K562 (cell line): ENCODE data around the gene KIF5C. TPM values are rescaled to one million over a fixed set of nuclear protein-coding genes. Genes with fewer than 3 reads are reported as not detected.

ENCODE experiments used
- ATAC-seq: fragments of 200-7000 bp; cut with Tn5 transposase; 3 replicates; pipeline ENCODE4 v1.9.1; 2020; ENCODE audit warnings: moderate library complexity
- BruUV-seq: library from RNA; stranded (reverse); fragments of 400-500 nt; replicated peaks from 2 replicates; lab custom pipeline; 2021; lab: Mats Ljungman, UMichigan
- CTCF ChIA-PET: fragments of 300-600 bp; formaldehyde crosslinking; extraction: SDS; loops from one replicate; lab custom pipeline; 2021; ENCODE audit warnings: low intra/inter-chr PET ratio; lab: Yijun Ruan, JAX
- POLR2A ChIA-PET: fragments of 300-600, 350-650 bp; sonication (Branson Sonifier 250); formaldehyde crosslinking; extraction: SDS; loops from one replicate; lab custom pipeline; 2021; ENCODE audit warnings: antibody characterized with exemption, inconsistent platforms; lab: Yijun Ruan, JAX
- DNase-seq, 4 experiments: peaks; one replicate each; pipeline versions ENCODE4 v3.0.0 to v3.0.0-alpha.2; 2011 to 2018; ENCODE audit warnings: low spot score in 3 of 4, mixed read lengths in 3 of 4; ENCODE audit errors: extremely low read depth in 1 of 4
- FAIRE-seq: peaks from 2 replicates; lab custom pipeline; 2011; peaks lifted over from hg19 to GRCh38; lab: Jason Lieb, UNC
- H2AFZ ChIP-seq: 2 replicates; pipeline ENCODE4 v1.6.0; 2011; ENCODE audit warnings: low read depth, low read length, control low read depth, inconsistent platforms
- H3K27ac ChIP-seq: fragments of 200-600 bp; 3 replicates; pipeline ENCODE4 v1.8.0; 2011; ENCODE audit warnings: low read depth, mild to moderate bottlenecking, control low read depth, inconsistent platforms, low read length, moderate library complexity, mixed read lengths; ENCODE audit errors: extremely low read depth
- H3K27me3 ChIP-seq, 2 experiments: fragments of 300-600 bp in 1 of 2; 2 replicates in 1 of 2; 3 replicates in 1 of 2; pipeline versions ENCODE4 v1.6.0 to v1.8.0; 2011; ENCODE audit warnings: inconsistent platforms in 2 of 2, low read length in 2 of 2, mild to moderate bottlenecking in 1 of 2, mixed read lengths in 1 of 2, moderate library complexity in 1 of 2; ENCODE audit not compliant: control insufficient read depth in 2 of 2, insufficient read depth in 2 of 2
- H3K36me3 ChIP-seq: fragments of 300-600 bp; 3 replicates; pipeline ENCODE4 v1.8.0; 2011; ENCODE audit warnings: mild to moderate bottlenecking, low read length, inconsistent platforms; ENCODE audit not compliant: control insufficient read depth, insufficient read depth
- H3K4me1 ChIP-seq, 2 experiments: fragments of 200-600 bp in 1 of 2; replicated peaks in 1 of 2; 2 replicates in 1 of 2; 3 replicates in 1 of 2; pipeline versions ENCODE4 v1.5.1 to v1.8.0; 2011; ENCODE audit warnings: inconsistent platforms in 2 of 2, low read length in 2 of 2, mild to moderate bottlenecking in 1 of 2, mixed read lengths in 1 of 2, moderate library complexity in 1 of 2; ENCODE audit not compliant: control insufficient read depth in 2 of 2, insufficient read depth in 2 of 2
- H3K4me2 ChIP-seq: 2 replicates; pipeline ENCODE4 v1.6.1; 2011; ENCODE audit warnings: low read length, control low read depth, inconsistent platforms, mixed read lengths; ENCODE audit not compliant: insufficient read depth
- H3K4me3 ChIP-seq: fragments of 200-600 bp; sonication (generic), shearing (Covaris generic); 2 replicates; pipeline ENCODE4 v1.5.1; 2016; ENCODE audit warnings: control low read depth, inconsistent platforms
- H3K79me2 ChIP-seq: fragments of 200-600 bp; 3 replicates; pipeline ENCODE4 v1.8.0; 2011; ENCODE audit warnings: low read length, inconsistent platforms; ENCODE audit not compliant: control insufficient read depth, insufficient read depth
- H3K9ac ChIP-seq, 2 experiments: 2 replicates each; pipeline versions ENCODE4 v1.6.0 to v1.6.1; 2011; ENCODE audit warnings: low read depth in 2 of 2, low read length in 2 of 2, control low read depth in 1 of 2, inconsistent platforms in 1 of 2, mild to moderate bottlenecking in 1 of 2, mixed read lengths in 1 of 2; ENCODE audit not compliant: insufficient read depth in 1 of 2
- H3K9me1 ChIP-seq: one replicate; pipeline ENCODE4 v1.6.0; 2011; ENCODE audit warnings: inconsistent platforms, mild to moderate bottlenecking, low read length, moderate library complexity; ENCODE audit not compliant: control insufficient read depth, insufficient read depth
- H3K9me3 ChIP-seq: replicated peaks from 2 replicates; pipeline ENCODE4 v1.5.1; 2011; ENCODE audit warnings: low read depth, low read length, inconsistent platforms; ENCODE audit not compliant: control insufficient read depth, insufficient read depth
- H4K20me1 ChIP-seq: replicated peaks from 2 replicates; pipeline ENCODE4 v1.6.1; 2011; ENCODE audit warnings: low read length, inconsistent platforms, mixed read lengths; ENCODE audit not compliant: control insufficient read depth, insufficient read depth
- TGIF2 ChIP-seq: sonication (generic); formaldehyde crosslinking; IDR thresholded peaks from 2 replicates; pipeline ENCODE4 v1.8.1; 2022; ENCODE audit warnings: mild to moderate bottlenecking, missing genetic modification reagents, moderate library complexity
- XRCC5 ChIP-seq: fragments of 200-400 bp; formaldehyde crosslinking; IDR thresholded peaks from 2 replicates; pipeline ENCODE4 v1.6.1; 2017; ENCODE audit warnings: low read depth, mild to moderate bottlenecking, low read length
- ZNF184 ChIP-seq: sonication (generic); formaldehyde crosslinking; IDR thresholded peaks from 2 replicates; pipeline ENCODE4 v1.5.0; 2020; ENCODE audit warnings: missing genetic modification reagents
- ZNF407 ChIP-seq: fragments of 450-650 bp; IDR thresholded peaks from 2 replicates; pipeline ENCODE4 v1.6.1; 2016; ENCODE audit warnings: low read depth
- WGBS: fragments of 100-300 bp; shearing (Covaris generic); methylation state at CpG from one replicate; pipeline ENCODE4 v1.1.6; 2016; ENCODE audit warnings: low coverage, mixed read lengths; ENCODE audit not compliant: insufficient coverage; ENCODE audit errors: missing lambda C conversion rate; 5-methylcytosine and 5-hydroxymethylcytosine counted together
- in situ Hi-C: fragments of 300-500 bp; cut with MboI; formaldehyde crosslinking; loops from 4 replicates; pipeline ENCODE4 v1.15.0; 2018; ENCODE audit warnings: inconsistent platforms, mixed read lengths
- intact Hi-C: fragments of 100-400 bp; cut with micrococcal nuclease; formaldehyde crosslinking; loops from 2 replicates; pipeline ENCODE4 v1.14.2; 2022
- polyA plus RNA-seq, 8 experiments: library from polyadenylated mRNA; depleted of rRNA in 4 of 8; stranded (reverse) in 5 of 8; unstranded in 3 of 8; fragments of >200 nt; fragmentation: Nextera tagmentation in 2 of 8; fragmentation: Illumina TruSeq in 1 of 8; extraction: Ambion mirVana in 2 of 8; extraction: Trizol in 1 of 8; gene quantifications; 2 replicates each; pipeline versions ENCODE4 v1.2.1 to v1.2.3, GENCODE V29; 2011 to 2014; ENCODE audit warnings: inconsistent platforms in 1 of 8, missing spikeins in 1 of 8
- total RNA-seq, 7 experiments: library from RNA; depleted of rRNA in 6 of 7; stranded (reverse); fragments of >200 nt in 6 of 7; fragmentation: Illumina TruSeq in 2 of 7; extraction: Trizol in 2 of 7; gene quantifications; 2 replicates each; pipeline versions ENCODE4 v1.2.1 to v1.2.3, GENCODE V29; 2011 to 2021; ENCODE audit warnings: low replicate concordance in 1 of 7
- TF ChIP-seq, protein P1 (sequence below), 2 experiments: fragments of 450-650 bp; IDR thresholded peaks; 2 replicates each; pipeline ENCODE4 v1.6.1; 2016; ENCODE audit warnings: mild to moderate bottlenecking in 2 of 2, borderline replicate concordance in 1 of 2, low read depth in 1 of 2, moderate library complexity in 1 of 2

Gene KIF5C
- total and polyA plus RNA-seq, 9 of the 15 experiments (the other 6 are each of a cell fraction or from before 2014, with no cell fraction given) = 0.01 to 0.09 (median 0.01) TPM; not detected in 6

GRCh38 chr2:148955798-148956197 lies 80.8 kb downstream of the KIF5C start:
- CTCF ChIA-PET = no interaction called here
- Histone ChIP-seq H3K9ac (no peak overlapping the region), H3K36me3 (no peaks in the 10 kb centered on the region), H3K9me1 (no peaks in the 10 kb centered on the region), H3K27ac (no peak overlapping the region), H3K4me3 (no peak overlapping the region), H2AFZ (no peak overlapping the region), H3K27me3 (peaks cover 5 to 6% of the 10 kb centered on the region in 2 experiments; a peak in 2 of 5 replicates), H3K79me2 (no peaks in the 10 kb centered on the region), H3K4me2 (no peak overlapping the region), H4K20me1 (no peaks in the 10 kb centered on the region), H3K9me3 (no peaks in the 10 kb centered on the region), H3K4me1 (no peaks in the 10 kb centered on the region)
- no peak for DNase-seq
- WGBS = 0% methylated on average over 5 of the region's 5 CpGs
- intact Hi-C loops (no loop called here), in situ Hi-C loops (no loop called here)
- POLR2A ChIA-PET = interaction anchor here (1.3 kb wide), 1 partner anchor 47 kb away, joined by 4 read pairs; no protein-coding TSS in a partner anchor
- FAIRE-seq = no peak
- ATAC-seq = no peak
- no TSS peak for BruUV-seq
- TF ChIP-seq, protein P1, sequence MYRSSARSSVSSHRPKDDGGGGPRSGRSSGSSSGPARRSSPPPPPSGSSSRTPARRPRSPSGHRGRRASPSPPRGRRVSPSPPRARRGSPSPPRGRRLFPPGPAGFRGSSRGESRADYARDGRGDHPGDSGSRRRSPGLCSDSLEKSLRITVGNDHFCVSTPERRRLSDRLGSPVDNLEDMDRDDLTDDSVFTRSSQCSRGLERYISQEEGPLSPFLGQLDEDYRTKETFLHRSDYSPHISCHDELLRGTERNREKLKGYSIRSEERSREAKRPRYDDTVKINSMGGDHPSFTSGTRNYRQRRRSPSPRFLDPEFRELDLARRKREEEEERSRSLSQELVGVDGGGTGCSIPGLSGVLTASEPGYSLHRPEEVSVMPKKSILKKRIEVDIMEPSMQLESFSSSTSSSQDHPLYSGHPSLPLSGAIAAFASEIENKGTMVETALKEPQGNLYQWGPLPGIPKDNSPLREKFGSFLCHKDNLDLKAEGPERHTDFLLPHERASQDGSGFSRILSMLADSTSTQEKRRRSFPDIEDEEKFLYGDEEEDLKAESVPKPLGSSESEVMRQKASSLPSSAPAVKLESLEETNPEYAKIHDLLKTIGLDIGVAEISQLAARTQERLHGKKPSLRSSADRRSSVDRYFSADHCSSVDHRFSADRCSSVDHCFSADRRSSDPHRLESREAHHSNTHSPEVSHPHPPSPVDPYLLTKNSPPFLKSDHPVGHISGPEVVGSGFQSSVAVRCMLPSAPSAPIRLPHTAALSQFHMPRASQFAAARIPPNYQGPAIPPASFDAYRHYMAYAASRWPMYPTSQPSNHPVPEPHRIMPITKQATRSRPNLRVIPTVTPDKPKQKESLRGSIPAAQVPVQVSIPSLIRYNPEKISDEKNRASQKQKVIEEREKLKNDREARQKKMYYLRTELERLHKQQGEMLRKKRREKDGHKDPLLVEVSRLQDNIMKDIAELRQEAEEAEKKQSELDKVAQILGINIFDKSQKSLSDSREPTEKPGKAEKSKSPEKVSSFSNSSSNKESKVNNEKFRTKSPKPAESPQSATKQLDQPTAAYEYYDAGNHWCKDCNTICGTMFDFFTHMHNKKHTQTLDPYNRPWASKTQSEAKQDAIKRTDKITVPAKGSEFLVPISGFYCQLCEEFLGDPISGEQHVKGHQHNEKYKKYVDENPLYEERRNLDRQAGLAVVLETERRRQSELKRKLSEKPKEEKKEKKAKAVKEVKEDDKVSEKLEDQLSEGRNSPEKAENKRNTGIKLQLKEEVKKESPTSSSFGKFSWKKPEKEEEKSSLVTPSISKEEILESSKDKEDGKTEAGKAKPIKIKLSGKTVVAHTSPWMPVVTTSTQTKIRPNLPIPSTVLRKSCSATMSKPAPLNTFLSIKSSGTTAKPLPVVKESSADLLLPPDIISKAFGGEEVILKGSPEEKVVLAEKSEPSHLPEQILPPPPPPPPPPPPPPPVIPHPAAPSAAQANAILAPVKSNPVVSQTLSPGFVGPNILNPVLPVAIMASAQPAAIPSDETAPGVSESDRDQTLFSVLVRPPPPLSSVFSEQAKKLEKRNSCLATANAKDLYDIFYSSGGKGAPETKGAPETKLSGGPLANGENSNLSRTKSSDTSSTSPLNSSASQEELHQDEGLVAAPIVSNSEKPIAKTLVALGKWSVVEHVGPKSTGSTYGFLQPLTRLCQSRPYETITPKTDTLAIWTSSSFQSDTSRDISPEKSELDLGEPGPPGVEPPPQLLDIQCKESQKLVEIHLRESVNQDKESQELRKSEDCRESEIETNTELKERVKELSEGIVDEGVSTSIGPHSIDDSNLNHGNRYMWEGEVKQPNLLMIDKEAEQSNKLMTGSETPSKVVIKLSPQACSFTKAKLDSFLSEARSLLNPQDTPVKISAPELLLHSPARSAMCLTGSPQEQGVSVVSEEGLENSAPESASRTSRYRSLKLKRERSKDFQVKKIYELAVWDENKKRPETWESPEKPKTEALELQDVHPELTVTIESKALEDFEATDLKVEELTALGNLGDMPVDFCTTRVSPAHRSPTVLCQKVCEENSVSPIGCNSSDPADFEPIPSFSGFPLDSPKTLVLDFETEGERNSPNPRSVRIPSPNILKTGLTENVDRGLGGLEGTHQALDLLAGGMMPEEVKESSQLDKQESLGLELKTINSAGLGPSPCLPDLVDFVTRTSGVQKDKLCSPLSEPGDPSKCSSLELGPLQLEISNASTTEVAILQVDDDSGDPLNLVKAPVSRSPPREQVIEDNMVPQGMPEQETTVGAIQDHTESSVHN (IDR thresholded peaks at IDR 0.05; ENCODE audit: borderline replicate concordance in 1 of 2, low read depth in 1 of 2) = no peak
- TF ChIP-seq ZNF184 (no peak), ZNF407 (no peak), XRCC5 (no peak), TGIF2 (CRISPR knock-in tag) (no peak)
